GM23338 (cell line): ENCODE results near the gene ZDHHC8. TPM values are rescaled to one million over a fixed set of nuclear protein-coding genes. Genes with fewer than 3 reads are reported as not detected.

Experiments
- ATAC-seq: fragments of 200-7000 bp; cut with Tn5 transposase; 3 replicates; pipeline ENCODE4 v1.9.1; 2020
- DNase-seq: peaks from one replicate; pipeline ENCODE4 v3.0.0-alpha.2; 2015; ENCODE audit warnings: low spot score
- H2AFZ ChIP-seq: fragments of 200-600 bp; sonication (generic); 2 replicates; pipeline ENCODE4 v1.8.0; 2016; ENCODE audit warnings: antibody characterized with exemption, mild to moderate bottlenecking, moderate library complexity
- H3F3A ChIP-seq: fragments of 200-600 bp; sonication (generic); replicated peaks from 2 replicates; pipeline ENCODE4 v1.8.0; 2017; ENCODE audit warnings: antibody characterized with exemption, mixed run types, low read depth
- H3K27ac ChIP-seq: fragments of 200-600 bp; sonication (generic); 2 replicates; pipeline ENCODE4 v1.6.1; 2016; ENCODE audit warnings: low read depth
- H3K27me3 ChIP-seq: fragments of 200-600 bp; sonication (generic); 2 replicates; pipeline ENCODE4 v1.8.0; 2016; ENCODE audit warnings: mild to moderate bottlenecking, mixed run types, moderate library complexity; ENCODE audit not compliant: insufficient read depth
- H3K36me3 ChIP-seq: fragments of 200-600 bp; sonication (generic); 2 replicates; pipeline ENCODE4 v1.8.0; 2016; ENCODE audit warnings: mild to moderate bottlenecking; ENCODE audit not compliant: insufficient read depth
- H3K4me1 ChIP-seq: fragments of 200-600 bp; sonication (generic); 2 replicates; pipeline ENCODE4 v1.8.0; 2016; ENCODE audit warnings: mild to moderate bottlenecking, moderate library complexity; ENCODE audit not compliant: insufficient read depth
- H3K4me2 ChIP-seq: fragments of 200-600 bp; sonication (generic); 2 replicates; pipeline ENCODE4 v1.7.1; 2017; ENCODE audit warnings: mixed run types
- H3K4me3 ChIP-seq: fragments of 200-600 bp; sonication (generic); 2 replicates; pipeline ENCODE4 v1.6.1; 2016; ENCODE audit warnings: mixed run types
- H3K79me2 ChIP-seq: fragments of 200-600 bp; sonication (generic); replicated peaks from 2 replicates; pipeline ENCODE4 v1.8.0; 2017; ENCODE audit warnings: mild to moderate bottlenecking; ENCODE audit not compliant: insufficient read depth
- H3K9me2 ChIP-seq: fragments of 200-600 bp; sonication (generic); 2 replicates; pipeline ENCODE4 v1.8.0; 2017; ENCODE audit not compliant: insufficient read depth
- H4K20me1 ChIP-seq: fragments of 200-600 bp; sonication (generic); replicated peaks from 2 replicates; pipeline ENCODE4 v1.8.0; 2017; ENCODE audit warnings: mild to moderate bottlenecking; ENCODE audit not compliant: insufficient read depth
- H3K27ac Mint-ChIP-seq: 2 replicates; pipeline ENCODE4 v1.8.0; 2020; ENCODE audit warnings: inconsistent platforms, mild to moderate bottlenecking, moderate library complexity, mixed read lengths
- H3K27me3 Mint-ChIP-seq: 3 replicates; pipeline ENCODE4 v1.8.0; 2022; ENCODE audit warnings: low read depth, mild to moderate bottlenecking, moderate library complexity, mixed read lengths, inconsistent platforms; ENCODE audit not compliant: insufficient read depth, poor library complexity
- H3K36me3 Mint-ChIP-seq: 3 replicates; pipeline ENCODE4 v1.8.0; 2021; ENCODE audit warnings: low read depth, mild to moderate bottlenecking, inconsistent platforms, moderate library complexity, mixed read lengths
- H3K4me1 Mint-ChIP-seq: 3 replicates; pipeline ENCODE4 v1.8.0; 2020; ENCODE audit warnings: mild to moderate bottlenecking, inconsistent platforms, mixed read lengths
- H3K4me3 Mint-ChIP-seq: 3 replicates; pipeline ENCODE4 v1.8.0; 2021; ENCODE audit warnings: moderate library complexity, mild to moderate bottlenecking, inconsistent platforms, mixed read lengths
- H3K9me3 Mint-ChIP-seq: 3 replicates; pipeline ENCODE4 v1.8.0; 2020; ENCODE audit warnings: moderate library complexity, mild to moderate bottlenecking, inconsistent platforms, mixed read lengths
- CREB1 ChIP-seq: fragments of 250-450 bp; sonication (Bioruptor Pico); IDR thresholded peaks from 2 replicates; pipeline ENCODE4 v1.5.0; 2020; ENCODE audit warnings: low read depth, mild to moderate bottlenecking, moderate library complexity
- EZH2 ChIP-seq: fragments of 200-600 bp; sonication (generic); IDR thresholded peaks from one replicate; pipeline ENCODE4 v1.8.0; 2017; ENCODE audit warnings: antibody characterized with exemption, mild to moderate bottlenecking, low read depth; ENCODE audit not compliant: unreplicated experiment
- EZH2phosphoT487 ChIP-seq: fragments of 200-600 bp; sonication (generic); IDR thresholded peaks from one replicate; pipeline ENCODE4 v1.8.1; 2018; ENCODE audit warnings: antibody characterized with exemption; ENCODE audit not compliant: unreplicated experiment
- JUNB ChIP-seq: IDR thresholded peaks from one replicate; pipeline ENCODE4 v1.6.1; 2016; ENCODE audit warnings: antibody characterized with exemption; ENCODE audit not compliant: unreplicated experiment
- NANOG ChIP-seq: IDR thresholded peaks from 2 replicates; pipeline ENCODE4 v1.6.1; 2016; ENCODE audit warnings: antibody characterized with exemption, borderline replicate concordance
- POLR2AphosphoS5 ChIP-seq: IDR thresholded peaks from 2 replicates; pipeline ENCODE4 v1.6.1; 2016; ENCODE audit warnings: antibody characterized with exemption, low read depth
- STAT1 ChIP-seq: IDR thresholded peaks from one replicate; pipeline ENCODE4 v1.6.1; 2016; ENCODE audit warnings: antibody characterized with exemption; ENCODE audit not compliant: unreplicated experiment
- ZNF114 ChIP-seq: fragments of 250-450 bp; sonication (Bioruptor Pico); IDR thresholded peaks from 2 replicates; pipeline ENCODE4 v1.5.0; 2020; ENCODE audit warnings: mild to moderate bottlenecking, moderate library complexity
- ZNF331 ChIP-seq: fragments of 250-450 bp; sonication (Bioruptor Pico); IDR thresholded peaks from 2 replicates; pipeline ENCODE4 v1.5.0; 2020; ENCODE audit warnings: low read depth, mild to moderate bottlenecking, moderate library complexity
- polyA plus RNA-seq: library from polyadenylated mRNA; unstranded; fragments of >200 nt; fragmentation: Nextera tagmentation; extraction: Ambion mirVana; gene quantifications from 2 replicates; pipeline ENCODE4 v1.2.1, GENCODE V29; 2016
- total RNA-seq: library from RNA; depleted of rRNA; stranded (reverse); fragments of >200 nt; shearing (Covaris generic); gene quantifications from 2 replicates; pipeline ENCODE4 v1.2.3, GENCODE V29; 2014
- TF ChIP-seq, protein P1 (sequence below): IDR thresholded peaks from 2 replicates; pipeline ENCODE4 v1.6.1; 2016; ENCODE audit warnings: antibody characterized with exemption
- TF ChIP-seq, protein P2 (sequence below): fragments of 250-450 bp; sonication (Bioruptor Pico); IDR thresholded peaks from 2 replicates; pipeline ENCODE4 v1.5.0; 2020; ENCODE audit warnings: mild to moderate bottlenecking, moderate library complexity
- TF ChIP-seq, protein P3 (sequence below): IDR thresholded peaks from one replicate; pipeline ENCODE4 v1.6.1; 2018; ENCODE audit warnings: antibody characterized with exemption; ENCODE audit not compliant: unreplicated experiment
- TF ChIP-seq, protein P4 (sequence below), 2 experiments: fragments of 200-600 bp in 1 of 2; sonication (generic) in 1 of 2; conservative IDR thresholded peaks; 2 replicates each; pipeline versions ENCODE4 v1.5.1 to v1.6.1; 2016 to 2017; ENCODE audit warnings: antibody characterized with exemption in 2 of 2, low read depth in 2 of 2, mild to moderate bottlenecking in 2 of 2, moderate library complexity in 1 of 2

Gene ZDHHC8
- total and polyA plus RNA-seq, 2 experiments from 2014 or later = 13.7 to 47.6 TPM

DNA sequence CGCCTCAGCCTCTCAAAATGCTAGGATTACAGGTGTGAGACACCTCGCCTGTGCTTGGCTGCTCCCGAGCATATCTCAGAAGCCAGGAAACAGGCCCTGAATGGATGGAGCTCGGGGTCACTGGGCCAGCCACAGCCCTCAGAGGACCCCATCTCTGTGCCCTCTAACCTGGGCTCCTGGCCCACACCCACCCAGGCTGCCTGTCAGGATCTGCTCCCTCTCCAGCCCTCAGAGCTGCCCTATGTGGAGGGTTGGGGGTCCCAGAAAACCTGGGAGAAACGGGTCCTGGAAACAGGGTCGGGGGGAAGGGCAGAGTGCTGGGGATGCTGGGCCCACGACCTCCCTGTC lies 24.4 kb downstream of the ZDHHC8 start:
- no peak for ATAC-seq
- no peaks in the 10 kb centered on the region for H4K20me1 ChIP-seq
- H3K36me3 ChIP-seq = no peaks in the 10 kb centered on the region

More for the DNA sequence above, 24.4 kb downstream of the ZDHHC8 start:
- H3K27me3 Mint-ChIP-seq = peaks cover 9% of the 10 kb centered on the region
- DNase-seq = no peak
- Histone ChIP-seq H3K9me2 (no peaks in the 10 kb centered on the region), H3K4me2 (no peak overlapping the region), H3F3A (no peaks in the 10 kb centered on the region), H3K27me3 (no peaks in the 10 kb centered on the region), H3K79me2 (no peaks in the 10 kb centered on the region), H3K4me3 (no peak overlapping the region), H3K27ac (no peak overlapping the region), H3K4me1 (no peaks in the 10 kb centered on the region), H2AFZ (no peak overlapping the region)
- H3K4me3 Mint-ChIP-seq = no peak overlapping the region
- no peaks in the 10 kb centered on the region for H3K9me3 Mint-ChIP-seq
- H3K36me3 Mint-ChIP-seq = no peaks in the 10 kb centered on the region
- H3K27ac Mint-ChIP-seq = no peak overlapping the region
- peaks cover 10% of the 10 kb centered on the region for H3K4me1 Mint-ChIP-seq
- TF ChIP-seq, protein P1, sequence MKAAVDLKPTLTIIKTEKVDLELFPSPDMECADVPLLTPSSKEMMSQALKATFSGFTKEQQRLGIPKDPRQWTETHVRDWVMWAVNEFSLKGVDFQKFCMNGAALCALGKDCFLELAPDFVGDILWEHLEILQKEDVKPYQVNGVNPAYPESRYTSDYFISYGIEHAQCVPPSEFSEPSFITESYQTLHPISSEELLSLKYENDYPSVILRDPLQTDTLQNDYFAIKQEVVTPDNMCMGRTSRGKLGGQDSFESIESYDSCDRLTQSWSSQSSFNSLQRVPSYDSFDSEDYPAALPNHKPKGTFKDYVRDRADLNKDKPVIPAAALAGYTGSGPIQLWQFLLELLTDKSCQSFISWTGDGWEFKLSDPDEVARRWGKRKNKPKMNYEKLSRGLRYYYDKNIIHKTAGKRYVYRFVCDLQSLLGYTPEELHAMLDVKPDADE = no peak
- TF ChIP-seq POLR2AphosphoS5 = no peak
- TF ChIP-seq, protein P2, sequence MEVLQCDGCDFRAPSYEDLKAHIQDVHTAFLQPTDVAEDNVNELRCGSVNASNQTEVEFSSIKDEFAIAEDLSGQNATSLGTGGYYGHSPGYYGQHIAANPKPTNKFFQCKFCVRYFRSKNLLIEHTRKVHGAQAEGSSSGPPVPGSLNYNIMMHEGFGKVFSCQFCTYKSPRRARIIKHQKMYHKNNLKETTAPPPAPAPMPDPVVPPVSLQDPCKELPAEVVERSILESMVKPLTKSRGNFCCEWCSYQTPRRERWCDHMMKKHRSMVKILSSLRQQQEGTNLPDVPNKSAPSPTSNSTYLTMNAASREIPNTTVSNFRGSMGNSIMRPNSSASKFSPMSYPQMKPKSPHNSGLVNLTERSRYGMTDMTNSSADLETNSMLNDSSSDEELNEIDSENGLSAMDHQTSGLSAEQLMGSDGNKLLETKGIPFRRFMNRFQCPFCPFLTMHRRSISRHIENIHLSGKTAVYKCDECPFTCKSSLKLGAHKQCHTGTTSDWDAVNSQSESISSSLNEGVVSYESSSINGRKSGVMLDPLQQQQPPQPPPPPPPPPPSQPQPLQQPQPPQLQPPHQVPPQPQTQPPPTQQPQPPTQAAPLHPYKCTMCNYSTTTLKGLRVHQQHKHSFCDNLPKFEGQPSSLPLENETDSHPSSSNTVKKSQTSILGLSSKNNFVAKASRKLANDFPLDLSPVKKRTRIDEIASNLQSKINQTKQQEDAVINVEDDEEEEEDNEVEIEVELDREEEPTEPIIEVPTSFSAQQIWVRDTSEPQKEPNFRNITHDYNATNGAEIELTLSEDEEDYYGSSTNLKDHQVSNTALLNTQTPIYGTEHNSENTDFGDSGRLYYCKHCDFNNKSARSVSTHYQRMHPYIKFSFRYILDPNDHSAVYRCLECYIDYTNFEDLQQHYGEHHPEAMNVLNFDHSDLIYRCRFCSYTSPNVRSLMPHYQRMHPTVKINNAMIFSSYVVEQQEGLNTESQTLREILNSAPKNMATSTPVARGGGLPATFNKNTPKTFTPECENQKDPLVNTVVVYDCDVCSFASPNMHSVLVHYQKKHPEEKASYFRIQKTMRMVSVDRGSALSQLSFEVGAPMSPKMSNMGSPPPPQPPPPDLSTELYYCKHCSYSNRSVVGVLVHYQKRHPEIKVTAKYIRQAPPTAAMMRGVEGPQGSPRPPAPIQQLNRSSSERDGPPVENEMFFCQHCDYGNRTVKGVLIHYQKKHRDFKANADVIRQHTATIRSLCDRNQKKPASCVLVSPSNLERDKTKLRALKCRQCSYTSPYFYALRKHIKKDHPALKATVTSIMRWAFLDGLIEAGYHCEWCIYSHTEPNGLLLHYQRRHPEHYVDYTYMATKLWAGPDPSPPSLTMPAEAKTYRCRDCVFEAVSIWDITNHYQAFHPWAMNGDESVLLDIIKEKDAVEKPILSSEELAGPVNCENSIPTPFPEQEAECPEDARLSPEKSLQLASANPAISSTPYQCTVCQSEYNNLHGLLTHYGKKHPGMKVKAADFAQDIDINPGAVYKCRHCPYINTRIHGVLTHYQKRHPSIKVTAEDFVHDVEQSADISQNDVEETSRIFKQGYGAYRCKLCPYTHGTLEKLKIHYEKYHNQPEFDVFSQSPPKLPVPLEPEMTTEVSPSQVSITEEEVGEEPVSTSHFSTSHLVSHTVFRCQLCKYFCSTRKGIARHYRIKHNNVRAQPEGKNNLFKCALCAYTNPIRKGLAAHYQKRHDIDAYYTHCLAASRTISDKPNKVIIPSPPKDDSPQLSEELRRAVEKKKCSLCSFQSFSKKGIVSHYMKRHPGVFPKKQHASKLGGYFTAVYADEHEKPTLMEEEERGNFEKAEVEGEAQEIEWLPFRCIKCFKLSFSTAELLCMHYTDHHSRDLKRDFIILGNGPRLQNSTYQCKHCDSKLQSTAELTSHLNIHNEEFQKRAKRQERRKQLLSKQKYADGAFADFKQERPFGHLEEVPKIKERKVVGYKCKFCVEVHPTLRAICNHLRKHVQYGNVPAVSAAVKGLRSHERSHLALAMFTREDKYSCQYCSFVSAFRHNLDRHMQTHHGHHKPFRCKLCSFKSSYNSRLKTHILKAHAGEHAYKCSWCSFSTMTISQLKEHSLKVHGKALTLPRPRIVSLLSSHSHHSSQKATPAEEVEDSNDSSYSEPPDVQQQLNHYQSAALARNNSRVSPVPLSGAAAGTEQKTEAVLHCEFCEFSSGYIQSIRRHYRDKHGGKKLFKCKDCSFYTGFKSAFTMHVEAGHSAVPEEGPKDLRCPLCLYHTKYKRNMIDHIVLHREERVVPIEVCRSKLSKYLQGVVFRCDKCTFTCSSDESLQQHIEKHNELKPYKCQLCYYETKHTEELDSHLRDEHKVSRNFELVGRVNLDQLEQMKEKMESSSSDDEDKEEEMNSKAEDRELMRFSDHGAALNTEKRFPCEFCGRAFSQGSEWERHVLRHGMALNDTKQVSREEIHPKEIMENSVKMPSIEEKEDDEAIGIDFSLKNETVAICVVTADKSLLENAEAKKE (CRISPR knock-in tag) = no peak
- TF ChIP-seq, protein P3, sequence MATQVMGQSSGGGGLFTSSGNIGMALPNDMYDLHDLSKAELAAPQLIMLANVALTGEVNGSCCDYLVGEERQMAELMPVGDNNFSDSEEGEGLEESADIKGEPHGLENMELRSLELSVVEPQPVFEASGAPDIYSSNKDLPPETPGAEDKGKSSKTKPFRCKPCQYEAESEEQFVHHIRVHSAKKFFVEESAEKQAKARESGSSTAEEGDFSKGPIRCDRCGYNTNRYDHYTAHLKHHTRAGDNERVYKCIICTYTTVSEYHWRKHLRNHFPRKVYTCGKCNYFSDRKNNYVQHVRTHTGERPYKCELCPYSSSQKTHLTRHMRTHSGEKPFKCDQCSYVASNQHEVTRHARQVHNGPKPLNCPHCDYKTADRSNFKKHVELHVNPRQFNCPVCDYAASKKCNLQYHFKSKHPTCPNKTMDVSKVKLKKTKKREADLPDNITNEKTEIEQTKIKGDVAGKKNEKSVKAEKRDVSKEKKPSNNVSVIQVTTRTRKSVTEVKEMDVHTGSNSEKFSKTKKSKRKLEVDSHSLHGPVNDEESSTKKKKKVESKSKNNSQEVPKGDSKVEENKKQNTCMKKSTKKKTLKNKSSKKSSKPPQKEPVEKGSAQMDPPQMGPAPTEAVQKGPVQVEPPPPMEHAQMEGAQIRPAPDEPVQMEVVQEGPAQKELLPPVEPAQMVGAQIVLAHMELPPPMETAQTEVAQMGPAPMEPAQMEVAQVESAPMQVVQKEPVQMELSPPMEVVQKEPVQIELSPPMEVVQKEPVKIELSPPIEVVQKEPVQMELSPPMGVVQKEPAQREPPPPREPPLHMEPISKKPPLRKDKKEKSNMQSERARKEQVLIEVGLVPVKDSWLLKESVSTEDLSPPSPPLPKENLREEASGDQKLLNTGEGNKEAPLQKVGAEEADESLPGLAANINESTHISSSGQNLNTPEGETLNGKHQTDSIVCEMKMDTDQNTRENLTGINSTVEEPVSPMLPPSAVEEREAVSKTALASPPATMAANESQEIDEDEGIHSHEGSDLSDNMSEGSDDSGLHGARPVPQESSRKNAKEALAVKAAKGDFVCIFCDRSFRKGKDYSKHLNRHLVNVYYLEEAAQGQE = no peak
- no peak for TF ChIP-seq JUNB
- TF ChIP-seq, protein P4, sequence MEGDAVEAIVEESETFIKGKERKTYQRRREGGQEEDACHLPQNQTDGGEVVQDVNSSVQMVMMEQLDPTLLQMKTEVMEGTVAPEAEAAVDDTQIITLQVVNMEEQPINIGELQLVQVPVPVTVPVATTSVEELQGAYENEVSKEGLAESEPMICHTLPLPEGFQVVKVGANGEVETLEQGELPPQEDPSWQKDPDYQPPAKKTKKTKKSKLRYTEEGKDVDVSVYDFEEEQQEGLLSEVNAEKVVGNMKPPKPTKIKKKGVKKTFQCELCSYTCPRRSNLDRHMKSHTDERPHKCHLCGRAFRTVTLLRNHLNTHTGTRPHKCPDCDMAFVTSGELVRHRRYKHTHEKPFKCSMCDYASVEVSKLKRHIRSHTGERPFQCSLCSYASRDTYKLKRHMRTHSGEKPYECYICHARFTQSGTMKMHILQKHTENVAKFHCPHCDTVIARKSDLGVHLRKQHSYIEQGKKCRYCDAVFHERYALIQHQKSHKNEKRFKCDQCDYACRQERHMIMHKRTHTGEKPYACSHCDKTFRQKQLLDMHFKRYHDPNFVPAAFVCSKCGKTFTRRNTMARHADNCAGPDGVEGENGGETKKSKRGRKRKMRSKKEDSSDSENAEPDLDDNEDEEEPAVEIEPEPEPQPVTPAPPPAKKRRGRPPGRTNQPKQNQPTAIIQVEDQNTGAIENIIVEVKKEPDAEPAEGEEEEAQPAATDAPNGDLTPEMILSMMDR (conservative IDR thresholded peaks at IDR 0.05; ENCODE audit: low read depth in 2 of 2) = no peak
- TF ChIP-seq EZH2 = no peak
- no peak for TF ChIP-seq STAT1
- no peak for TF ChIP-seq CREB1 (CRISPR knock-in tag)
- TF ChIP-seq ZNF114 = no peak
- TF ChIP-seq NANOG = no peak
- no peak for TF ChIP-seq ZNF331 (CRISPR knock-in tag)
- no peak for TF ChIP-seq EZH2phosphoT487
